ENCODE data around the gene HMGB1.

GRCh38 chr13:30479883-30480219, 14.1 kb upstream of the HMGB1 start:
- TF ChIP-seq POLR2AphosphoS2 (IDR thresholded peaks at IDR 0.05; ENCODE audit: low read depth, low read length) = no peak
- TF ChIP-seq POLR2A (IDR thresholded peaks at IDR 0.05; ENCODE audit: insufficient read depth in 1 of 2, low read depth in 2 of 2, low read length in 2 of 2) = no peak
- TF ChIP-seq CTCF (CRISPR knock-in tag; IDR thresholded peaks at IDR 0.05) = no peak
- TF ChIP-seq E2F1 (CRISPR knock-in tag; IDR thresholded peaks at IDR 0.05) = no peak
- TF ChIP-seq NFRKB (IDR thresholded peaks at IDR 0.05) = no peak
- TF ChIP-seq CCAR2 (optimal IDR thresholded peaks at IDR 0.05; ENCODE audit: low read depth, low read length) = no peak
- TF ChIP-seq GLI4 (CRISPR knock-in tag; IDR thresholded peaks at IDR 0.05; ENCODE audit: borderline replicate concordance) = no peak
- TF ChIP-seq FOXK2 (IDR thresholded peaks at IDR 0.05) = no peak
- TF ChIP-seq USF2 (IDR thresholded peaks at IDR 0.05; ENCODE audit: low read depth, low read length) = no peak
- no peak for TF ChIP-seq USF2 (CRISPR knock-in tag; IDR thresholded peaks at IDR 0.05; ENCODE audit: borderline replicate concordance)
- no peak for TF ChIP-seq MTA3 (CRISPR knock-in tag; IDR thresholded peaks at IDR 0.05)
- TF ChIP-seq ZBTB39 (CRISPR knock-in tag; IDR thresholded peaks at IDR 0.05) = no peak
- TF ChIP-seq ZNF124 (CRISPR knock-in tag; IDR thresholded peaks at IDR 0.05) = no peak
- TF ChIP-seq FOXP1 (IDR thresholded peaks at IDR 0.05) = no peak
- TF ChIP-seq FOXP1 (CRISPR knock-in tag; IDR thresholded peaks at IDR 0.05) = no peak
- TF ChIP-seq TAF1 (CRISPR knock-in tag; IDR thresholded peaks at IDR 0.05) = no peak

Data from HepG2 (cell line).